Endothelial cell of umbilical vein (primary cell): ENCODE data around the gene PTPRT. TPM values are rescaled to one million over a fixed set of nuclear protein-coding genes. Genes with fewer than 3 reads are reported as not detected.

Source experiments
- BruUV-seq: library from RNA; stranded (reverse); fragments of 400-500 nt; replicated peaks from 2 replicates; lab custom pipeline; 2021; lab: Mats Ljungman, UMichigan
- CTCF ChIA-PET: fragments of 300-600, 350-600 bp; sonication (Branson Sonifier 250); formaldehyde crosslinking; loops from one replicate; lab custom pipeline; 2021; ENCODE audit warnings: antibody characterized with exemption, inconsistent platforms; lab: Charles Lee
- POLR2A ChIA-PET: fragments of 300-600, 350-600 bp; sonication (Branson Sonifier 250); formaldehyde crosslinking; loops from one replicate; lab custom pipeline; 2021; ENCODE audit warnings: antibody characterized with exemption, inconsistent platforms; lab: Charles Lee
- DNase-seq: peaks from one replicate; pipeline ENCODE4 v3.0.0-alpha.2; 2011; ENCODE audit warnings: low read depth, low spot score
- FAIRE-seq: peaks from 2 replicates; lab custom pipeline; 2011; peaks lifted over from hg19 to GRCh38; lab: Jason Lieb, UNC
- H2AFZ ChIP-seq: 2 replicates; pipeline ENCODE4 v1.6.0; 2012; ENCODE audit warnings: low read depth, low read length, control low read depth, inconsistent platforms
- H3K27ac ChIP-seq: 2 replicates; pipeline ENCODE4 v1.5.1; 2011; ENCODE audit warnings: low read depth, mild to moderate bottlenecking, control low read depth, low read length, moderate library complexity; ENCODE audit not compliant: insufficient read depth
- H3K27me3 ChIP-seq, 2 experiments: 2 replicates each; pipeline versions ENCODE4 v1.6.0 to v1.6.1; 2011; ENCODE audit warnings: low read length in 2 of 2, mixed read lengths in 1 of 2; ENCODE audit not compliant: control insufficient read depth in 2 of 2, insufficient read depth in 2 of 2
- H3K36me3 ChIP-seq, 2 experiments: 2 replicates in 1 of 2; 3 replicates in 1 of 2; pipeline ENCODE4 v1.5.1; 2011; ENCODE audit warnings: low read length in 2 of 2, mild to moderate bottlenecking in 1 of 2, moderate library complexity in 1 of 2; ENCODE audit not compliant: control insufficient read depth in 2 of 2, insufficient read depth in 2 of 2; ENCODE audit errors: extremely low read depth in 1 of 2
- H3K4me1 ChIP-seq: 3 replicates; pipeline ENCODE4 v1.5.1; 2011; ENCODE audit warnings: mild to moderate bottlenecking, low read length; ENCODE audit not compliant: control insufficient read depth, insufficient read depth; ENCODE audit errors: extremely low read depth
- H3K4me2 ChIP-seq: 2 replicates; pipeline ENCODE4 v1.6.1; 2011; ENCODE audit warnings: low read length, control low read depth, mixed read lengths; ENCODE audit not compliant: insufficient read depth
- H3K4me3 ChIP-seq, 3 experiments: fragments of 200-600 bp in 1 of 3; sonication (generic), shearing (Covaris generic) in 1 of 3; replicated peaks in 1 of 3; 2 replicates each; pipeline ENCODE4 v1.5.1; 2011 to 2016; ENCODE audit warnings: control low read depth in 3 of 3, low read length in 3 of 3, mild to moderate bottlenecking in 2 of 3, inconsistent platforms in 1 of 3, low read depth in 1 of 3, moderate library complexity in 1 of 3; ENCODE audit not compliant: insufficient read depth in 1 of 3
- H3K79me2 ChIP-seq: 2 replicates; pipeline ENCODE4 v1.6.0; 2012; ENCODE audit warnings: low read length, inconsistent platforms; ENCODE audit not compliant: control insufficient read depth, insufficient read depth
- H3K9ac ChIP-seq: replicated peaks from 2 replicates; pipeline ENCODE3; 2011; ENCODE audit warnings: low read length, control low read depth; ENCODE audit not compliant: insufficient read depth; ENCODE audit errors: extremely low read depth
- H3K9me1 ChIP-seq: replicated peaks from 3 replicates; pipeline ENCODE4 v1.6.0; 2011; ENCODE audit warnings: mild to moderate bottlenecking, low read length; ENCODE audit not compliant: control insufficient read depth, insufficient read depth; ENCODE audit errors: extremely low read depth
- H3K9me3 ChIP-seq: replicated peaks from 2 replicates; pipeline ENCODE4 v1.5.1; 2012; ENCODE audit warnings: low read length, inconsistent platforms; ENCODE audit not compliant: control insufficient read depth, insufficient read depth
- H4K20me1 ChIP-seq: replicated peaks from 2 replicates; pipeline ENCODE3; 2011; ENCODE audit warnings: mild to moderate bottlenecking, low read length; ENCODE audit not compliant: control insufficient read depth, insufficient read depth; ENCODE audit errors: extremely low read depth
- CTCF ChIP-seq, 2 donors: IDR thresholded peaks; 1 replicate in 1 of 2; 2 replicates in 1 of 2; pipeline ENCODE4 v1.5.1; 2011; ENCODE audit warnings: low read length in 2 of 2, mild to moderate bottlenecking in 2 of 2, moderate library complexity in 2 of 2, control low read depth in 1 of 2, inconsistent platforms in 1 of 2, low read depth in 1 of 2; ENCODE audit not compliant: insufficient read depth in 1 of 2; ENCODE audit errors: extremely low read depth in 1 of 2
- EZH2 ChIP-seq: IDR thresholded peaks from 2 replicates; pipeline ENCODE4 v1.6.1; 2012; ENCODE audit warnings: borderline replicate concordance, low read depth, mild to moderate bottlenecking, moderate library complexity, low read length, inconsistent platforms; ENCODE audit not compliant: severe bottlenecking
- FOS ChIP-seq: IDR thresholded peaks from 2 replicates; pipeline ENCODE4 v1.6.1; 2011; ENCODE audit warnings: mild to moderate bottlenecking, low read length, moderate library complexity, borderline replicate concordance; ENCODE audit not compliant: insufficient read depth
- GATA2 ChIP-seq: IDR thresholded peaks from 2 replicates; pipeline ENCODE4 v1.7.0; 2011; ENCODE audit warnings: low read depth, mild to moderate bottlenecking, moderate library complexity, mixed read lengths, low read length; ENCODE audit not compliant: insufficient read length, insufficient read depth
- JUN ChIP-seq: IDR thresholded peaks from 2 replicates; pipeline ENCODE4 v1.6.1; 2011; ENCODE audit warnings: borderline replicate concordance, low read depth; ENCODE audit not compliant: insufficient read length, insufficient read depth
- MAX ChIP-seq: IDR thresholded peaks from 2 replicates; pipeline ENCODE4 v1.6.1; 2011; ENCODE audit not compliant: insufficient read depth, insufficient read length
- MYC ChIP-seq: IDR thresholded peaks from one replicate; pipeline ENCODE4 v1.6.1; 2011; ENCODE audit warnings: mild to moderate bottlenecking, low read depth, low read length
- POLR2A ChIP-seq: IDR thresholded peaks from 2 replicates; pipeline ENCODE4 v1.6.1; 2012; ENCODE audit warnings: low read depth, mild to moderate bottlenecking, control low read depth, low read length
- POLR2AphosphoS5 ChIP-seq: IDR thresholded peaks from 2 replicates; pipeline ENCODE4 v1.6.1; 2012; ENCODE audit warnings: low read depth, mild to moderate bottlenecking, control low read depth, low read length, moderate library complexity; ENCODE audit not compliant: insufficient read depth
- dilution Hi-C: fragments of 300-500 bp; cut with MboI; formaldehyde crosslinking; loops from one replicate; pipeline ENCODE4 v1.15.0; 2019; ENCODE audit warnings: low sequenced_read_pairs; ENCODE audit not compliant: extremely low pct_ligation_motif_present
- intact Hi-C: fragments of 100-400 bp; cut with micrococcal nuclease; formaldehyde crosslinking; loops from one replicate; pipeline ENCODE4 v1.10.0; 2022
- polyA plus RNA-seq, 4 experiments: library from polyadenylated mRNA; depleted of rRNA in 3 of 4; stranded (reverse) in 3 of 4; unstranded in 1 of 4; fragments of >200 nt; gene quantifications; 2 replicates each; pipeline versions ENCODE4 v1.2.1 to v1.2.3, GENCODE V29; 2011 to 2012; ENCODE audit warnings: missing spikeins in 1 of 4
- total RNA-seq: library from RNA; stranded (reverse); gene quantifications from 2 replicates; pipeline ENCODE4 v1.2.3, GENCODE V29; 2021

Gene PTPRT
- total and polyA plus RNA-seq, 2 donors (not counting 3 experiments of a cell fraction or from before 2014, with no cell fraction given) = not detected

- dilution Hi-C loops = no loop called here
- Histone ChIP-seq H3K36me3 (no peaks in the 10 kb centered on the region), H3K4me2 (no peak overlapping the region), H3K79me2 (no peaks in the 10 kb centered on the region), H3K9ac (no peak overlapping the region), H3K9me1 (no peaks in the 10 kb centered on the region), H3K4me1 (no peaks in the 10 kb centered on the region), H2AFZ (no peak overlapping the region), H4K20me1 (no peaks in the 10 kb centered on the region), H3K27ac (no peak overlapping the region), H3K4me3 (no peak overlapping the region), H3K27me3 (no peaks in the 10 kb centered on the region), H3K9me3 (peaks cover 13% of the 10 kb centered on the region)
- DNase-seq (no peak), FAIRE-seq (no peak)
- TF ChIP-seq POLR2A (no peak), JUN (no peak), GATA2 (no peak), EZH2 (no peak), FOS (no peak), POLR2AphosphoS5 (no peak), MAX (no peak), CTCF (IDR thresholded peaks at IDR 0.05; ENCODE audit: extremely low read depth in 1 of 2, insufficient read depth in 1 of 2, low read depth in 1 of 2, low read length in 2 of 2) (no peak), MYC (no peak)
- POLR2A ChIA-PET = no interaction called here
- CTCF ChIA-PET = no interaction called here
- intact Hi-C loops = no loop called here
- BruUV-seq = no TSS peak
These were observed 234.8 kb downstream of the PTPRT start for GRCh38 chr20:42954951-42955350.
